Heart left ventricle (tissue), 13 donors: ENCODE measurements around the gene CHN1.

ENCODE experiments used
- CTCF ChIP-seq, 12 donors: fragments of 200-600 bp; sonication (generic) in 4 of 12; IDR thresholded peaks; one replicate each; pipeline versions ENCODE4 v1.5.0 to v1.8.0; 2018 to 2022; ENCODE audit warnings: antibody characterized with exemption in 12 of 12, mild to moderate bottlenecking in 5 of 12
- POLR2A ChIP-seq, 2 donors: fragments of 450-650 bp; IDR thresholded peaks; one replicate each; pipeline ENCODE4 v1.6.1; 2017; ENCODE audit warnings: antibody characterized with exemption in 2 of 2, mild to moderate bottlenecking in 2 of 2, moderate library complexity in 2 of 2
- donor health status: ischemic (EF 13 %, LVEDD 7.1; RV severe dilation, severe dysfunction).
- donor health status: DM: no; HTN: yes; CAD: no.
- donor health status: DM: no; HTN: no; CAD: no.
- donor health status: ischemic (EF 25% LVEDD 6.9; RV normal size, moderate dysfunction).
- donor health status: ischemic (EF 25% LVEDD 5.7; RV mildly dilated, moderate dysfunction).
- donor health status: ischemic (EF 35%, LVEDD 5.7; RV mildly dilated, moderate dysfunction).
- donor health status: nonischemic (EF 11% LVEDD 7.7; RV severe dilation, severe dysfunction).
- donor health status: DM: yes; HTN: yes; CAD: no.
- donor health status: PGD.
- donor health status: ischemic (EF 29% LVEDD 5.4; RV normal size, mild dysfunction).
- donor health status: nonischemic (EF 23%, LVEDD 6.1; RV moderate dilation, normal function).

- TF ChIP-seq CTCF (IDR thresholded peaks at IDR 0.05) (no peak), POLR2A (IDR thresholded peaks at IDR 0.05) (no peak)
Measured at GRCh38 chr2:174778085-174778981, 226.8 kb downstream of the CHN1 start.
